HEK293 (cell line): ENCODE results near the gene CCDC77.

Source experiments
- CTCF ChIP-seq: fragments of 450-650 bp; formaldehyde crosslinking; IDR thresholded peaks from 2 replicates; pipeline ENCODE4 v1.5.1; 2016; ENCODE audit warnings: missing biosample characterization, missing genetic modification characterization
- GLIS1 ChIP-seq: fragments of 450-650 bp; formaldehyde crosslinking; IDR thresholded peaks from 2 replicates; pipeline ENCODE4 v1.5.1; 2016; ENCODE audit warnings: missing biosample characterization, missing genetic modification characterization
- PATZ1 ChIP-seq: fragments of 450-650 bp; formaldehyde crosslinking; IDR thresholded peaks from 2 replicates; pipeline ENCODE4 v1.5.1; 2016; ENCODE audit warnings: missing biosample characterization, missing genetic modification characterization
- RBAK ChIP-seq: fragments of 450-650 bp; formaldehyde crosslinking; IDR thresholded peaks from 2 replicates; pipeline ENCODE4 v1.5.1; 2016; ENCODE audit warnings: missing biosample characterization, missing genetic modification characterization
- SP2 ChIP-seq: fragments of 450-650 bp; formaldehyde crosslinking; IDR thresholded peaks from 2 replicates; pipeline ENCODE4 v1.5.1; 2016; ENCODE audit warnings: missing biosample characterization, missing genetic modification characterization
- TRIM28 ChIP-seq: IDR thresholded peaks from 2 replicates; pipeline ENCODE4 v1.6.1; 2011; ENCODE audit warnings: low read length, control low read depth, borderline replicate concordance
- WT1 ChIP-seq: fragments of 450-650 bp; formaldehyde crosslinking; IDR thresholded peaks from 2 replicates; pipeline ENCODE4 v1.5.1; 2016; ENCODE audit warnings: missing biosample characterization, missing genetic modification characterization
- ZBTB17 ChIP-seq: fragments of 450-650 bp; formaldehyde crosslinking; IDR thresholded peaks from 2 replicates; pipeline ENCODE4 v1.5.1; 2016; ENCODE audit warnings: missing biosample characterization, missing genetic modification characterization
- ZBTB20 ChIP-seq: fragments of 450-650 bp; formaldehyde crosslinking; IDR thresholded peaks from 2 replicates; pipeline ENCODE4 v1.5.1; 2016; ENCODE audit warnings: missing biosample characterization, missing genetic modification characterization
- ZNF112 ChIP-seq: fragments of 450-650 bp; formaldehyde crosslinking; IDR thresholded peaks from 2 replicates; pipeline ENCODE4 v1.5.0; 2017; ENCODE audit warnings: missing biosample characterization, missing genetic modification characterization
- ZNF169 ChIP-seq: fragments of 450-650 bp; formaldehyde crosslinking; IDR thresholded peaks from 2 replicates; pipeline ENCODE4 v1.5.1; 2016; ENCODE audit warnings: missing biosample characterization, missing genetic modification characterization
- ZNF23 ChIP-seq: fragments of 450-650 bp; formaldehyde crosslinking; IDR thresholded peaks from 2 replicates; pipeline ENCODE4 v1.5.1; 2016; ENCODE audit warnings: missing biosample characterization, missing genetic modification characterization, borderline replicate concordance
- ZNF26 ChIP-seq: fragments of 450-650 bp; formaldehyde crosslinking; IDR thresholded peaks from 2 replicates; pipeline ENCODE4 v1.5.1; 2016; ENCODE audit warnings: missing biosample characterization, missing genetic modification characterization
- ZNF302 ChIP-seq: fragments of 450-650 bp; formaldehyde crosslinking; IDR thresholded peaks from 2 replicates; pipeline ENCODE4 v1.5.1; 2016; ENCODE audit warnings: missing biosample characterization, missing genetic modification characterization, low read depth
- ZNF561 ChIP-seq: fragments of 450-650 bp; IDR thresholded peaks from 2 replicates; pipeline ENCODE4 v1.5.1; 2018; ENCODE audit warnings: missing biosample characterization, missing genetic modification characterization, borderline replicate concordance
- ZNF610 ChIP-seq: fragments of 450-650 bp; formaldehyde crosslinking; IDR thresholded peaks from 2 replicates; pipeline ENCODE4 v1.5.1; 2016; ENCODE audit warnings: missing biosample characterization, missing genetic modification characterization, borderline replicate concordance
- ZNF692 ChIP-seq: fragments of 450-650 bp; formaldehyde crosslinking; IDR thresholded peaks from 2 replicates; pipeline ENCODE4 v1.5.1; 2016; ENCODE audit warnings: missing biosample characterization, missing genetic modification characterization
- ZXDB ChIP-seq: fragments of 450-650 bp; formaldehyde crosslinking; IDR thresholded peaks from 2 replicates; pipeline ENCODE4 v1.5.1; 2016; ENCODE audit warnings: missing biosample characterization, missing genetic modification characterization
- TF ChIP-seq, protein P1 (sequence below): fragments of 450-650 bp; formaldehyde crosslinking; IDR thresholded peaks from 2 replicates; pipeline ENCODE4 v1.5.1; 2016; ENCODE audit warnings: missing biosample characterization, missing genetic modification characterization
- TF ChIP-seq, protein P2 (sequence below): fragments of 450-650 bp; formaldehyde crosslinking; IDR thresholded peaks from 2 replicates; pipeline ENCODE4 v1.5.1; 2016; ENCODE audit warnings: missing biosample characterization, missing genetic modification characterization
- TF ChIP-seq, protein P3 (sequence below): IDR thresholded peaks from 2 replicates; pipeline ENCODE4 v1.6.1; 2011; ENCODE audit warnings: mild to moderate bottlenecking, low read depth, low read length, borderline replicate concordance
- TF ChIP-seq, protein P4 (sequence below): fragments of 450-650 bp; formaldehyde crosslinking; optimal IDR thresholded peaks from 2 replicates; pipeline ENCODE3; 2016; ENCODE audit warnings: missing biosample characterization, mild to moderate bottlenecking, missing genetic modification characterization
- TF ChIP-seq, protein P5 (sequence below): fragments of 450-650 bp; formaldehyde crosslinking; IDR thresholded peaks from 2 replicates; pipeline ENCODE4 v1.5.1; 2017; ENCODE audit warnings: missing biosample characterization, mild to moderate bottlenecking, missing genetic modification characterization, moderate library complexity

The CCDC77 gene

DNA sequence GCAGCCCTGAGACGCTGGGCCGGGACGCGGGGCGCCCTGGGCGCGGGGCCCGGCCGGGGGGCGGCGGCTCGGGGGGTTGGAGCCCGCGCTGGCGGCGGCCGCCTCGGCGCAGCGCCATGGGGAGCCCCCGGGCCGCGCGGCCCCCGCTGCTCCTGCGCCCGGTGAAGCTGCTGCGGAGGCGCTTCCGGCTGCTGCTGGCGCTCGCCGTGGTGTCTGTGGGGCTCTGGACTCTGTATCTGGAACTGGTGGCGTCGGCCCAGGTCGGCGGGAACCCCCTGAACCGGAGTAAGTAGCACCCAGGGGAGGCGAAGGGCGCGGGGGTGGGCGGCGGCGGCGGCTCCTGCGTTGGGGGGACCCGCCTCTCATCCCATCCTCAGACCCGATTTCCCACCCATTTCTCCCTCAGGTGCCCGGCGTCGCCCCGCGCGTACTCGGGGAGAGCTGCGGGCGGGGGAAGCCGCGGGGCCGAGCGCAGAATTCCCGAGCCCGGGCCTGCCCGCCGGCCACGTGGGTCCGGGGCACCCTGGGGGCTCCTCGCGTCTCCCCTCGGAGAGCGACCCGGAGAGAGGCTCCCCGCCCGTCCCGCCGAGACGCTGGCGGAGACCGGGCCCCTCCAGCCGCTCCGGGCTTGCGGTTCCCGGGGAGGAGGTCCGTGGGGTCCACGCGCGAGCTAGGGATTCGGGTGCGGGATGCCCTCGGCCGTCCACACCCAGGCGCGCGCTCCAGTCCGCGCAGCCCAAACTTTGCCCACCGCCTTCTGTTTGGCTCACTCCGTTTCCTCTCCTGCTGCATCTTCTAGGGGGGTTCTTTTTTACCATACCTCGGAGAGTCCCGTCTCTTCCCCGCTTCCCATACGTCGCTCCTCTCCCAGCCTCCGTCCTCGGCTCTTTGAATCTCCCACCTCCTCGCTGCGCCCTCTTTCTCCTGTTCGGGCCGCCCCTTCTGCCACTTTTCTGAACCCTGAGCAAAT lies 59.1 kb downstream of the CCDC77 start (continued):
- TF ChIP-seq, protein P1, sequence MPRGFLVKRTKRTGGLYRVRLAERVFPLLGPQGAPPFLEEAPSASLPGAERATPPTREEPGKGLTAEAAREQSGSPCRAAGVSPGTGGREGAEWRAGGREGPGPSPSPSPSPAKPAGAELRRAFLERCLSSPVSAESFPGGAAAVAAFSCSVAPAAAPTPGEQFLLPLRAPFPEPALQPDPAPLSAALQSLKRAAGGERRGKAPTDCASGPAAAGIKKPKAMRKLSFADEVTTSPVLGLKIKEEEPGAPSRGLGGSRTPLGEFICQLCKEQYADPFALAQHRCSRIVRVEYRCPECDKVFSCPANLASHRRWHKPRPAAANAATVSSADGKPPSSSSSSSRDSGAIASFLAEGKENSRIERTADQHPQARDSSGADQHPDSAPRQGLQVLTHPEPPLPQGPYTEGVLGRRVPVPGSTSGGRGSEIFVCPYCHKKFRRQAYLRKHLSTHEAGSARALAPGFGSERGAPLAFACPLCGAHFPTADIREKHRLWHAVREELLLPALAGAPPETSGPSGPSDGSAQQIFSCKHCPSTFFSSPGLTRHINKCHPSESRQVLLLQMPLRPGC (tag by site-specific recombination) = no peak
- no peak for TF ChIP-seq RBAK (tag by site-specific recombination)
- peak; percentile 30; the same call in 1 of the 2 replicates for TF ChIP-seq ZNF610
- no peak for TF ChIP-seq CTCF (tag by site-specific recombination)
- peak; percentile 34; the same call in 1 of the 2 replicates for TF ChIP-seq ZNF692 (tag by site-specific recombination)
- no peak for TF ChIP-seq ZNF112 (tag by site-specific recombination)
- no peak for TF ChIP-seq TRIM28
- peak; percentile 44; the same call in 1 of the 2 replicates for TF ChIP-seq ZBTB17 (tag by site-specific recombination)
- no peak for TF ChIP-seq ZNF26 (tag by site-specific recombination)
- no peak for TF ChIP-seq ZNF302
- TF ChIP-seq PATZ1 = peak; percentile 50; the same call in 1 of the 2 replicates
- TF ChIP-seq, protein P2, sequence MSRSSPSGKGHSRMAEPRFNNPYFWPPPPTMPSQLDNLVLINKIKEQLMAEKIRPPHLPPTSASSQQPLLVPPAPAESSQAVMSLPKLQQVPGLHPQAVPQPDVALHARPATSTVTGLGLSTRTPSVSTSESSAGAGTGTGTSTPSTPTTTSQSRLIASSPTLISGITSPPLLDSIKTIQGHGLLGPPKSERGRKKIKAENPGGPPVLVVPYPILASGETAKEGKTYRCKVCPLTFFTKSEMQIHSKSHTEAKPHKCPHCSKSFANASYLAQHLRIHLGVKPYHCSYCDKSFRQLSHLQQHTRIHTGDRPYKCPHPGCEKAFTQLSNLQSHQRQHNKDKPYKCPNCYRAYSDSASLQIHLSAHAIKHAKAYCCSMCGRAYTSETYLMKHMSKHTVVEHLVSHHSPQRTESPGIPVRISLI = no peak
- TF ChIP-seq, protein P3, sequence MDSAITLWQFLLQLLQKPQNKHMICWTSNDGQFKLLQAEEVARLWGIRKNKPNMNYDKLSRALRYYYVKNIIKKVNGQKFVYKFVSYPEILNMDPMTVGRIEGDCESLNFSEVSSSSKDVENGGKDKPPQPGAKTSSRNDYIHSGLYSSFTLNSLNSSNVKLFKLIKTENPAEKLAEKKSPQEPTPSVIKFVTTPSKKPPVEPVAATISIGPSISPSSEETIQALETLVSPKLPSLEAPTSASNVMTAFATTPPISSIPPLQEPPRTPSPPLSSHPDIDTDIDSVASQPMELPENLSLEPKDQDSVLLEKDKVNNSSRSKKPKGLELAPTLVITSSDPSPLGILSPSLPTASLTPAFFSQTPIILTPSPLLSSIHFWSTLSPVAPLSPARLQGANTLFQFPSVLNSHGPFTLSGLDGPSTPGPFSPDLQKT = no peak
- TF ChIP-seq, protein P4, sequence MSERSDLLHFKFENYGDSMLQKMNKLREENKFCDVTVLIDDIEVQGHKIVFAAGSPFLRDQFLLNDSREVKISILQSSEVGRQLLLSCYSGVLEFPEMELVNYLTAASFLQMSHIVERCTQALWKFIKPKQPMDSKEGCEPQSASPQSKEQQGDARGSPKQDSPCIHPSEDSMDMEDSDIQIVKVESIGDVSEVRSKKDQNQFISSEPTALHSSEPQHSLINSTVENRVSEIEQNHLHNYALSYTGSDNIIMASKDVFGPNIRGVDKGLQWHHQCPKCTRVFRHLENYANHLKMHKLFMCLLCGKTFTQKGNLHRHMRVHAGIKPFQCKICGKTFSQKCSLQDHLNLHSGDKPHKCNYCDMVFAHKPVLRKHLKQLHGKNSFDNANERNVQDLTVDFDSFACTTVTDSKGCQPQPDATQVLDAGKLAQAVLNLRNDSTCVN = peak; percentile 94
- TF ChIP-seq WT1 = no peak
- TF ChIP-seq ZNF169 (tag by site-specific recombination) = no peak
- TF ChIP-seq SP2 (tag by site-specific recombination) = no peak; the same call in none of the 2 replicates
- no peak for TF ChIP-seq ZNF23 (tag by site-specific recombination)
- TF ChIP-seq, protein P5, sequence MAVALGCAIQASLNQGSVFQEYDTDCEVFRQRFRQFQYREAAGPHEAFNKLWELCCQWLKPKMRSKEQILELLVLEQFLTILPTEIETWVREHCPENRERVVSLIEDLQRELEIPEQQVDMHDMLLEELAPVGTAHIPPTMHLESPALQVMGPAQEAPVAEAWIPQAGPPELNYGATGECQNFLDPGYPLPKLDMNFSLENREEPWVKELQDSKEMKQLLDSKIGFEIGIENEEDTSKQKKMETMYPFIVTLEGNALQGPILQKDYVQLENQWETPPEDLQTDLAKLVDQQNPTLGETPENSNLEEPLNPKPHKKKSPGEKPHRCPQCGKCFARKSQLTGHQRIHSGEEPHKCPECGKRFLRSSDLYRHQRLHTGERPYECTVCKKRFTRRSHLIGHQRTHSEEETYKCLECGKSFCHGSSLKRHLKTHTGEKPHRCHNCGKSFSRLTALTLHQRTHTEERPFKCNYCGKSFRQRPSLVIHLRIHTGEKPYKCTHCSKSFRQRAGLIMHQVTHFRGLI = no peak
- TF ChIP-seq ZBTB20 (tag by site-specific recombination) = peak; percentile 85
- no peak for TF ChIP-seq ZXDB (tag by site-specific recombination)
- 0 out of 2 replicates have a peak, but pooled peaks have one; percentile 8 for TF ChIP-seq GLIS1 (tag by site-specific recombination)
- no peak for TF ChIP-seq ZNF561 (tag by site-specific recombination)
